Measurements from ENCODE around the gene ZBTB39. TPM values are rescaled to one million over a fixed set of nuclear protein-coding genes. Genes with fewer than 3 reads are reported as not detected.
"Not testable (repeated sequence)": the region's sequence is repeated elsewhere in the genome, so short reads cannot be mapped to it uniquely, and the experiment has no call there.

The ZBTB39 gene
- total RNA-seq, 1 donor from 2014 or later, result 21.1 TPM

DNA sequence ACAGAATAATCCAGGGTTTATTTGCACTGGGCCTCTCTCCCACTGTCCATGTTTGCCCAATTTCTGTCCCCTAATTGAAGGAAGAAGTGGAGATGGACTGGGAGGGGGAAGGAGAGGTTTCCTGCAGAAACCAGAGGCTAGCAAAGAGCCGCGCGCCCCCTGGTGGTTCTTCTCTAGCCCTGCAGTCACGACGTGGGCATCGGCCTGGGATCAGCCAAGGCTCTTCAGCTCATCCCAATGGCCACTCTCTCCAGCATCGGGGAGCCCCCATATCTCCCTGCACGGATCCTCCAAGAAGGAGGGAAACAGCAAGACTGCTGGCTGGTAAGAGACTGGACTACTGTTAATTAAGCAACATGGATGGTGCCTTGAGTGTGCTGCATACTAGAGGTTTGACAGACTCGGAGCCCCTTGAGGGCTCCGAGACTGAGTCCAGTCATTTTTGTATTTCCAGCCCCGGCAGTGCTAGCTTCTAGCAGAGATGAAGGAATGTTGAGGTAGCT, 18.7 kb downstream of the ZBTB39 start:
- Histone ChIP-seq H3K4me2 (no peak overlapping the region), H3F3A (ENCODE audit: low read depth) (no peaks in the 10 kb centered on the region), H3K4me3 (no peak overlapping the region), H2AFZ (replicated peaks) (peak overlapping the region; percentile 38), H3K79me2 (ENCODE audit: low read depth) (no peaks in the 10 kb centered on the region), H3K27ac (no peak overlapping the region), H3K27me3 (no peaks in the 10 kb centered on the region), H3K9ac (no peak overlapping the region), H3K36me3 (no peaks in the 10 kb centered on the region), H4K20me1 (ENCODE audit: low read depth) (no peaks in the 10 kb centered on the region), H3K4me1 (no peaks in the 10 kb centered on the region), H3K9me3 (ENCODE audit: low read depth) (no peaks in the 10 kb centered on the region)
- peak; percentile 89 for DNase-seq (ENCODE audit: low spot score)
- no peak overlapping the region for H3K27ac Mint-ChIP-seq
- TF ChIP-seq EZH2 (IDR thresholded peaks at IDR 0.05), result no peak
- TF ChIP-seq, protein P1, sequence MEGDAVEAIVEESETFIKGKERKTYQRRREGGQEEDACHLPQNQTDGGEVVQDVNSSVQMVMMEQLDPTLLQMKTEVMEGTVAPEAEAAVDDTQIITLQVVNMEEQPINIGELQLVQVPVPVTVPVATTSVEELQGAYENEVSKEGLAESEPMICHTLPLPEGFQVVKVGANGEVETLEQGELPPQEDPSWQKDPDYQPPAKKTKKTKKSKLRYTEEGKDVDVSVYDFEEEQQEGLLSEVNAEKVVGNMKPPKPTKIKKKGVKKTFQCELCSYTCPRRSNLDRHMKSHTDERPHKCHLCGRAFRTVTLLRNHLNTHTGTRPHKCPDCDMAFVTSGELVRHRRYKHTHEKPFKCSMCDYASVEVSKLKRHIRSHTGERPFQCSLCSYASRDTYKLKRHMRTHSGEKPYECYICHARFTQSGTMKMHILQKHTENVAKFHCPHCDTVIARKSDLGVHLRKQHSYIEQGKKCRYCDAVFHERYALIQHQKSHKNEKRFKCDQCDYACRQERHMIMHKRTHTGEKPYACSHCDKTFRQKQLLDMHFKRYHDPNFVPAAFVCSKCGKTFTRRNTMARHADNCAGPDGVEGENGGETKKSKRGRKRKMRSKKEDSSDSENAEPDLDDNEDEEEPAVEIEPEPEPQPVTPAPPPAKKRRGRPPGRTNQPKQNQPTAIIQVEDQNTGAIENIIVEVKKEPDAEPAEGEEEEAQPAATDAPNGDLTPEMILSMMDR (IDR thresholded peaks at IDR 0.05), result peak; percentile 97
- no peak overlapping the region for H3K4me3 Mint-ChIP-seq
- H3K9me3 Mint-ChIP-seq, result no peaks in the 10 kb centered on the region
- H3K4me1 Mint-ChIP-seq, result peaks cover 3% of the 10 kb centered on the region
- no peaks in the 10 kb centered on the region for H3K36me3 Mint-ChIP-seq
- no peaks in the 10 kb centered on the region for H3K27me3 Mint-ChIP-seq (ENCODE audit: insufficient read depth, low read depth)

DNA sequence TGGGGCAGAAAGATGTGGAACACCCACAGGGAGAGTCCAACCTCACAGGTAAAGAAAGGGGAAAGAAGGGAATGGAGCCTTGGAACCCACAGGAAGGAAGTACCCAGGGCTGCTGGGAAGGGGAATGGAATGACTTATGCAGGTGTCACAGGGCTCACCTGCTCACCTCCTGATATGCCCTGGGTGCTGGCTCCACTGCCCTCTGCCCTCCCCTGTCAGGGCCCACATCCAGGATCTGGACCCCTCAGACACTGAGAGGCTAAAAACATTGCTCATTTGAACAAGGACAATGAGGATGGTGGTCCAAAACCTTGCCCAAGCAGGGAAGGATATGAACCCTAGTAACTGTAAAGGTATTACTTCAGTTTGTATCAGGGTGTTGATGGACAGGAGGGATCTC, 19.3 kb downstream of the ZBTB39 start:
- no peaks in the 10 kb centered on the region for H3K9me3 ChIP-seq (ENCODE audit: low read depth)
- no peaks in the 10 kb centered on the region for H3F3A ChIP-seq (ENCODE audit: low read depth)
- Mint-ChIP-seq H3K27me3 (ENCODE audit: insufficient read depth, low read depth) (no peaks in the 10 kb centered on the region), H3K4me3 (no peak overlapping the region), H3K36me3 (no peaks in the 10 kb centered on the region), H3K4me1 (peaks cover 3% of the 10 kb centered on the region), H3K27ac (peak overlapping the region; percentile 59), H3K9me3 (no peaks in the 10 kb centered on the region)
- peak overlapping the region; percentile 38 for H2AFZ ChIP-seq (replicated peaks)
- no peak overlapping the region for H3K4me3 ChIP-seq
- H3K27ac ChIP-seq, result no peak overlapping the region
- H4K20me1 ChIP-seq (ENCODE audit: low read depth), result no peaks in the 10 kb centered on the region
- no peak overlapping the region for H3K9ac ChIP-seq
- H3K27me3 ChIP-seq, result no peaks in the 10 kb centered on the region
- H3K36me3 ChIP-seq, result no peaks in the 10 kb centered on the region
- no peak for DNase-seq (ENCODE audit: low spot score)
- TF ChIP-seq EZH2 (IDR thresholded peaks at IDR 0.05) (no peak), EZH2phosphoT487 (IDR thresholded peaks at IDR 0.05) (no peak)
- TF ChIP-seq, protein P1 (IDR thresholded peaks at IDR 0.05), result no peak
- H3K4me1 ChIP-seq, result no peaks in the 10 kb centered on the region
- no peaks in the 10 kb centered on the region for H3K79me2 ChIP-seq (ENCODE audit: low read depth)
- H3K4me2 ChIP-seq, result no peak overlapping the region

DNA sequence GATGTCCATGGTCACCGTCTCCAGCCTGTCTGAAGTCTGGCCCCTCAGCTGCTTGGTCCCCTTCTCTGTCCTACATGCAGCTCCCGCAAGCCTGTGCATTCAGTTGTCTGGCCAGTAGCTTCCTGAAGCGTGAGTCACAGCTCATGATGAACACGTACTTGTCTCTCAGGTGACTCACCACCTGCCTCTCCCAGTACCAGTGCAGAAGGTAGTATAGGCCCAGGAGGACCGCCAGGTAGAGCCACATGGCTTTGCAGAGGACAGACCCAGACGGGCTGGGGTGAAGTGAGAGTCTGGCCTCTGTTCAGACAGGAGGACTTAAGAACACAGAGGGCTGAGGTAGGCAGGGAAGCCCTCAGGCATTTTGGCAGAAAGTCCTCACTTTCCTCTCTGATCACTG, 20.6 kb downstream of the ZBTB39 start:
- not testable (repeated sequence) for H3K9ac ChIP-seq; H3K4me3 ChIP-seq; H3K4me1 ChIP-seq; H2AFZ ChIP-seq (replicated peaks); H3K4me3 Mint-ChIP-seq; H3K36me3 ChIP-seq; H3K9me3 ChIP-seq (ENCODE audit: low read depth); H3K36me3 Mint-ChIP-seq; H3K9me3 Mint-ChIP-seq; H3K27ac Mint-ChIP-seq; H3K27me3 ChIP-seq; H4K20me1 ChIP-seq (ENCODE audit: low read depth); H3K4me2 ChIP-seq; H3K4me1 Mint-ChIP-seq; H3K27me3 Mint-ChIP-seq (ENCODE audit: insufficient read depth, low read depth); H3K79me2 ChIP-seq (ENCODE audit: low read depth); H3K27ac ChIP-seq; H3F3A ChIP-seq (ENCODE audit: low read depth)
- peak; percentile 0 for DNase-seq (ENCODE audit: low spot score)

DNA sequence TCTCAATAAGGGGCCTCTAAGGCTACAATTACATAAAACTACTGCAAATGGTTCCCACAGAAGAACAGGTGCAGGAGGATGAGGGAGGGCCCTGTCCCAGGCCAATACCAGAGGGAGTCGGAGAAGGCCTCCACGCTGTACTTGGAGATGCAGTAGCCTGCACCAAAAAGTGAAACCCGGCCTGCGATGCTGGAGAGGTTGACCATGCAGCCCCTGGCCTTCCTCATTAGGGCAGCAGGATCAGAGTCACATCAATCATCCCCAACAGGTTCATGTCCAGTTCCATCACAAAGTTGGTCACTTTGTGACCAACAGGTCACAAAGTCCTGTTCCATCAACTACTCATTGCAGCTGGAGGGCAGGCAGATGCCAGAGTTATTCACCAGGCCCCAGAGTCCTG, 23.0 kb downstream of the ZBTB39 start:
- H3K27ac ChIP-seq, result no peak overlapping the region
- Mint-ChIP-seq H3K4me3 (no peak overlapping the region), H3K27ac (no peak overlapping the region), H3K27me3 (ENCODE audit: insufficient read depth, low read depth) (no peaks in the 10 kb centered on the region), H3K4me1 (peaks cover 3% of the 10 kb centered on the region), H3K9me3 (no peaks in the 10 kb centered on the region), H3K36me3 (no peaks in the 10 kb centered on the region)
- no peaks in the 10 kb centered on the region for H3K79me2 ChIP-seq (ENCODE audit: low read depth)
- TF ChIP-seq EZH2 (IDR thresholded peaks at IDR 0.05), result no peak
- no peak for TF ChIP-seq EZH2phosphoT487 (IDR thresholded peaks at IDR 0.05)
- TF ChIP-seq, protein P1 (IDR thresholded peaks at IDR 0.05), result no peak
- no peaks in the 10 kb centered on the region for H3K4me1 ChIP-seq
- H4K20me1 ChIP-seq (ENCODE audit: low read depth), result no peaks in the 10 kb centered on the region
- H3K9me3 ChIP-seq (ENCODE audit: low read depth), result no peaks in the 10 kb centered on the region
- H3K9ac ChIP-seq, result no peak overlapping the region
- DNase-seq (ENCODE audit: low spot score), result no peak
- H3F3A ChIP-seq (ENCODE audit: low read depth), result no peaks in the 10 kb centered on the region
- H3K27me3 ChIP-seq, result no peaks in the 10 kb centered on the region
- H3K4me3 ChIP-seq, result no peak overlapping the region
- H3K4me2 ChIP-seq, result no peak overlapping the region
- H2AFZ ChIP-seq (replicated peaks), result no peak overlapping the region
- no peaks in the 10 kb centered on the region for H3K36me3 ChIP-seq

DNA sequence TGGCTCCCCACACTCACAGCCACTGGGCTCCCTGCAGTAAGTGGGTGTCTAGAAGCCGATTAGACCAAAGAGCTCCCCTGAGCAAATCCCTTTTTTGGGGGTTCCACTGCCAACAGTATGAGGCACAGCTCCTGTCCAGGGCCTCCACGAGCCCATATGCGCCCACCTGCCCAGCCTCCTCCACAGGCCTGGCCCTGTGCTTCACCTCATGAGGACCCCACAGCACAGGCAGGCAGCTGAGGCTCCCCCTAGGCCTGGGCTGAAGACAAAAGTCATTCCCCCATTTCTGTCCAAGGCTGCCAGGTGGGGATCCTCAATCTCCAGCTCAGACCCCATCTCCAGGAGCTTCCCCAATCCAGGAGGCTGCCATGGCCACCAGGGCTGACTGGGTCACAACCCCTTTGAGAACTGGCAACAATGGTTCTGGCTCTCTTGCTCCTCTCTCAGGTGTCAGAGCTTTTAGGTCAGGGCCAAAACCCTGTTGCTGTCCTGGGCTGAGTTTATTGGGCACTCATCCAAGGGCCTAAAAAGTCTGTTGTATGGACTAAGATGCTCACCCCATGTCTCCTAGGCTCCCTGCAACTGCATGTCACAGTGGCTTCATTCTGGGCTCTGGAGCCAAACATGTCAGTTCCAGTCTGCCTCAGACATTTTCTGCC, 23.6 kb downstream of the ZBTB39 start:
- H3K4me1 Mint-ChIP-seq; DNase-seq (ENCODE audit: low spot score); H3K9ac ChIP-seq; H2AFZ ChIP-seq (replicated peaks); H3K36me3 Mint-ChIP-seq; H3F3A ChIP-seq (ENCODE audit: low read depth); H3K36me3 ChIP-seq; H3K4me1 ChIP-seq; H3K4me3 ChIP-seq; H3K9me3 ChIP-seq (ENCODE audit: low read depth); H3K27ac ChIP-seq; H3K27ac Mint-ChIP-seq; H3K4me3 Mint-ChIP-seq; H3K9me3 Mint-ChIP-seq; H4K20me1 ChIP-seq (ENCODE audit: low read depth); H3K4me2 ChIP-seq; H3K27me3 ChIP-seq; H3K27me3 Mint-ChIP-seq (ENCODE audit: insufficient read depth, low read depth); H3K79me2 ChIP-seq (ENCODE audit: low read depth): not testable (repeated sequence)
